Measurements from ENCODE around the gene ARGFX.
"Not testable (repeated sequence)": the region's sequence is repeated elsewhere in the genome, so short reads cannot be mapped to it uniquely, and the experiment has no call there.

Gene ARGFX

DNA sequence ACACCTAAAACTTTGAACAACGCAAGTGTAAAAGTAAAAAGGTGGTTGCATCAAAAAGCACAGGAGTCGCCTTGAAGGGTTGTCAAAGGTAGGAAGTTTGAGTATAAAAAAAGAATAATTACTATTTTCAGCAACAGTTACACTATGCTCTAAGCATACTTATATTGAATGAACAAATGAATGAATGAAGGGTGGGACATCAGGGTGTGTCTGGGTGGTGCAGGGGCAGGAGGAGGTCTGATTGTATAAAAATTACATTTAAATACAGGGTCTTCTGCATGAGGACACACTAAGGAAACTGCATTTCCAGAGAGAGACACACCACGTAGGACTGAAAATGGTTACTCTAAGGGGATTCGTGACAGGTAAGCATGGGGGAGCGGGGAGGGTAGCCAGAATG lies at the start of gene ARGFX:
ARGFX (plus strand) TSS at position 301 of the 400 bp plus-strand sequence. CDS start 2,765 bp downstream, outside the sequence.
- no peak for DNase-seq

DNA sequence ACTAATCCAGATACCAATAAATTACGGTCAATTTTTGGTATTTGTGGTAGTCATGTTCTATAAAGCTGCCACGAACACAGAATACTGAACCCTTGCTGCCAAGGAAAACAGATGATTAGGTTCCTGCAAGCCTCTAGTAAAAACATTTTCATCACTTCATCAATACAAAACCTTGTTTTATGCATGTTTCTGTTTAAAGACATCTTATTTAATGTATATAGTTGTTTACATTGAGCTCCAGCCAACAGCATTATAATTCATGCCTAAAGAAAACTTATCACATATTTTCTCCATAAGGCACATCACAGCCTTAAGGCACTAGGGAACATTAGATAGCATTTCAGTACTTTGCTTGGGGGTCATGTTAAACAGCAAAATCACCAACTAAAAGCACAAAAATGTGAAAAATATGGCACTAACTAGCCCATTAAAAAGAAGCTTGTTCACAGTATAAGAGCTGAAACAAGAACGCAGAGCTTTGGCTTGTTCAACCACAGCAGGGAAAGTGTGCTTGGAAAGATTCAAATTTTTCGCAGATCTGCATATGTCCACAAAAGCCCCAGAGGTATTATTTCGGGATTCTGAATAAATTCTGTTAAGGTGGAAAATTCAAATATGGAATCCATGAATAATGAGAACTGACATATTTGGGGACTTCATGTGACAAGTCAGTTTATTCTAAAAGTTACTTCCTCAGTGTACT lies 49.6 kb upstream of the ARGFX start:
- no peak for DNase-seq

DNA sequence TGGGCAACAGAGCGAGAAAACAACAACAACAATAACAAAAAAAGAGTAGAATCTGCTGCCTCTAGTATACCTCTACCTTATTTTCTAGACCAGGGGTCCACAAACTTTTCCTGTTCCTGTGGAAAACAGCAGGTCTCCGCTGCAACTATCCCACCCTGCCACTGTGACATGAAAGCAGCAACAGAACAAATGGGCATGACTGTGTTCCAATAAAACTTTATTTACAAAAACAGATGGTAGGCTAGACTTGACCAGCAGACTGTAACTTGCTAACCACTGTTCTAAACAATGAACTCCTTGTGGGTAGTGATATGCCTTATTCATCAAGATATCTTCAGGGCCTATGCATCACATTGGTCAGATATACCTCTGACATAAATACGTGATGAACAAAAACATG lies 47.2 kb upstream of the ARGFX start:
- no peak for DNase-seq

DNA sequence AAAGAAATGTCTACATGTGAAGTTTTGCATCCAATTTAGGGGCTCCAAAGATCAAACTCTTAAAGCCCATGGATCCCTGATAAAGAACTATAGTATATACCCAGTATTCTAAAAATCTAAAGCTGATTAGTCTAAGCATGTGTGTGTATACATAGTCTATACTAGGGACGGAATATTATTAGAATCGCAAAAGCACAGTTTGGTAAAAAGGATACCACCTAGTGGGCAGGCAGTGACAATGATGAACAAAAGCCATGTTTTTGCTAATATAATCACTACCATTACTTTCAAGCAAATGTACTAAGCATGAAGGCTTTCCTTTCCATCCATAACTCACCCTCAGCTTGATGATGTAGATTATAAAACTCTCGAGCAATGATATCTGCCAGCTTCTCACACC lies 38.4 kb upstream of the ARGFX start:
- peak in 1 of 2 donors; percentile 7 for DNase-seq

DNA sequence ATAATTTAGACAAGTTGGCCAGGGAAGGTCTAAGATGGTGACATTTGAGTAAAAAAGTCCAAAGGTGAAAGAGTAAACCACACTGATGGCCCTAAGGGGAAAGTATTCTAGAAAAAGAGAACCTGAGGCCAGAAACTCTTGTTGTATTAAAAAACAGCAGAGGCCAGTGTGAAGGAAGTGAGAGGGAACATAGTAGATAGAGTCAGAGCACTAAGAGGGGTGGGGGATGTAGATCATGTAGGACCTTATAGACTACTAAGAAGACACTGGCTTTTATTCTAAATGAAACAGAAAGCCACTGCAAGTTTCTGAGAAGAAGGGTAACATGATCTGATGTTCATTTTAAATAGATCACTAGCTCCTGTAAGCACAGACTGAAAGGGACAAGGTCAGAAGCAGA lies 36.5 kb upstream of the ARGFX start:
- no peak for DNase-seq

DNA sequence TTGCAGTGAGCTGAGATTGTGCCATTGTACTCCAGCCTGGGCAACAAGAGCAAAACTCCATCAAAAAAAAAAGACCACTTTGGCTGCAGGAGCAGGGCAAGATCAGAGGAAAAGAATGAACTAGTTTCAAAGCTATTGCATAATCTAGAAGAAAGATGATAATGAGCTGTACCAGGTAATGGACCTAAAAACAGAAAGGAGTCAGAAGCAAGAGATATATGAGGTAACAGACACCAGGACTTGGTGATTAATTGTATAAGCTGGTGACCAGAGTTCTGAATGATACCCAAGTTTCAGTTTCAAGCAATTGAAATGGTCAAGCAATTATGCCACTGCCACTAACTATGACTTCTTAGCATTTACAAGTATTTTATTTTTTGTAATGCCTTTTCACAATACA lies 24.8 kb upstream of the ARGFX start:
- DNase-seq: no peak

DNA sequence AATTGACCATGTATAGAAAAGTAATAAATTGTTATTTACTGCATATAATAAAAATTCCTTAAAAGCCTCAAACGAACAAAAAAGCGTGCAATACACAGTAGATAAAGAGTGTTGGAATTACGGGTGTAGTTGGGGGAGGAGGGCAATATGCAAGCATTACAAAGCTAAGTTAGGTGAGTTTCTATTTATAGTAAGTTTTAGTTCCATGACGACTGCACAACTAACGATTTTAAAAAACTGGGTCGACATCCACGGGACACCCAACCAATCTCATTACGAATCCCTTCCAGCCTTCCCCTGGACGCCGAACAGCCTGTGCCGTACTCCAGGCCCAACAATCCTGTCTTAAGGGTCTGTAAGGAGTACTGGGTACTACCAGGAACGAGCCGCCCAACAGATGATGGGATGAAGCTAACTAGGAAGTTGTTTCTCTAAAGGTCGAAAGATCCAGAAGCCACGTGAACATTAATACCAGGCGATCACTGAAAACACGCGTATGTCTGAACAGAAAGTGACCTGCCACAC lies 22.6 kb upstream of the ARGFX start:
- no peak for DNase-seq

DNA sequence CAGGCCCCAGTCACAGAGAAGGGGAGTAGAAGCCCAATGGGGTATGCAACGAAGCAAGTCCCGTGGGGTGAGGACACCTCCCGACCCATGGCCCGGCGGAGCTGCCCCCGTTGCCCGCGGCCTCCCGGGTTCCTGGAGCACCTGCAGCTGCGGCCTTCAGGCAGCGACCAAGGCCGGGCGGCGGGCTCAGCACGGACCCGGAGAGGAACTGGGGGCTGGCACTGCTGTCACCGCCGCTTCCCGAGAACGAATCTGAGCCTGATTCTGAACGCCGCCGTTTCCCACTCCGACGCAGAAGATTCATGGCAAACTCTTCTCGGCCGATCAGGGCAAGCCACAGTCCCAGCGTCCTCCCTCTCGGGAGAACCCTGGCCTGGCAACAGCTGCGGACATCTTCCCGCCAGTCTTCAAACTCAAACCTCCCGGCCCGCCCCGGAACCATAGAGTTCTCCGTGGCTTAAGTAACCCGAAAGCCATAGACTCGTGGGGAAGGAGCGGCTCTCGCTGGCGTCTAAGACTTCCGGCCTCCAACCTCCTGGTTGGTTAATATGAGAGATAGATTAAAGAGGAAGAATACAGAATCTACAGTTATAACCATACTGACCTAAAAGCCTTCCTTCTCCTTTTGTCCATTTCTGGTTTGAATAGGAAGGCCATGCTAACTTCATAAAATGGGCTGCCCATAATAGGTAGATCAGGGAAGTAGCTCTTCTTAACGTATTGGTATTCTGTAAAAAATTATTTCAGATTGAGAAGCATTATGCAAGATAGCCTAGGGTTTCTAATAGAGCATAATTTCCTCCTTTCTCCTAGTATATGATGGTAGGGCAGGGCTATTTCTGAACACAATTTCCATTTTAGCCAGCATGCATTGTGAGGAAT lies 21.9 kb upstream of the ARGFX start, which contains the start of gene POLQ:
POLQ (minus strand) TSS at position 415 of the 882 bp plus-strand sequence; CDS start at position 304, 111 bp downstream.
- DNase-seq: peak; percentile 90 to 92

DNA sequence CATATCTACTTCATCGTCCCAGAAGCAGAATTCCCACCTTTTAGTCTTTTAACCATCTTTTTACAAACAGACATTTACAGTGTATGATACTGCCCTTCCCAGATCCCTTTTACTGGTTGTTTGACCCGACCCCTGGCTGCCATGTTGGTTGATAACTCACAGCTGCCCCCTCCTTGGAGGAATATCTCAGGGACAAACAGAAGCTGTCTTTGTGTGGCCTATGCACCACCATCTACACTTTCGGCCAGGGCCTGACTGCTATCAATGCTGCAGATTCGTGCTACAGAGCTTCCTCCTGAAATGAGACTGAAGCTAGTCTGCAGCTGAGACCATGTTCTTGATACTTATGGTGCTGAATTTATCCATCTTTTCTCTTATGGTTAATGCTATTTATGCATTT lies 15.4 kb upstream of the ARGFX start:
- DNase-seq: no peak

DNA sequence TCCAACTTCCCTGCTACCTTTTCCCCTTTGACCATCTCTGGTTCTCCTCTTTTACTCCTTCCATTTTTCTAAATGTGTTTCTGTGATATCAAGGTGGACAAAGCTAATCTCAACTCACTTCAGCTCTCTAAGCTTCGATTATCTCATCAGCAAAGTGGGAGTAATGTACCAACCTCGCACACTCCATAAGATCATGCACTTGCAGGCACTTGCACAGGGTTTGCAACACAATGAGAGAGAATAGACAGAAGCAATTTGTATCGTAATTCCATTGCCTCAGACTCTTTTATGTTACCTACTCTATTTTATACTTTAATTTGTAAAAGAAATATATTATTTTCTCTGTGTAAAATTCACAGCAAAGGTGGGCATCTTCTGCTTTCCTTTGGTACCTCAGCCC lies 15.0 kb upstream of the ARGFX start:
- no peak for DNase-seq

DNA sequence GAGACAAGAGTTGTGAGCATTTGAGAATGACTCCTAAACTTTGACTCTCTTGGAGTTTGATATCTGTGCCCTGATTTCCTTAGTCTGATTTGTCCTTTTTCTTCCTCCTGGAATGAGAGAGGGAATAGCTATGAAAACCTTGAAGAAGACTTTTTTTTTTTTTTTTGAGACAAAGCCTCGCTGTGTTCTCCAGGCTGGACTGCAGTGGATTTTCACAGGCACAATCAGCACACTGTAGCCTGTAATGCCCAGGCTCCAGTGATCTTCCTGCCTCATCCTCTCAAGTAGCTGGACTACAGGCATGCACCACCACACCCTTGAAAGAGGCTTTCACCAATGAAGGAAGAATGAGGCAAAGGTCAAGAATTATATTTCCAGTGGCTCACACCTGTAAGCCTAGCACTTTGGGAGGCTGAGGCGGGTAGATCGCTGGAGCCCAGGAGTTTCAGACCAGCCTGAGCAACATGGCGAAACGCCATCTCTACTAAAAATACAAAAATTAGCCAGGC lies 10.3 kb upstream of the ARGFX start:
- no peak for DNase-seq

DNA sequence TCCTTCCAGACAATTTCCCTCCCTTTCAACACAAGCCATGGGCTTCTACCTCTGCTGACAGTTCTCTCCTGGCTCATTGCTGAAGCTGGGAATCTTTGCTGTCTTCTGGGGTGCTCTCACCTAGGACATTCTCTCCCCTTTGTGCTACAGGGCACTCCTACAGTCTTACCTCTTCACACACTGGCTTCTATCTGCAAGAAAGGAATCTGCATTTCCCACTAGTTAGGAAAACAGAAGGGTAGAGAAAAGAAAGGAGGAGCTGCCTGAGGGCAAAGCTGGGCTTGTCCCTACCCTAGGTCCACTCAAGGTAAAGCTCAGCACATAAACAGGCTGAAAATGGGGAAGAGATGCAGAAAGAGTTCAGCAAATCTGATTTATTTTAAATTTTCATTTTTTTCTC lies 5.6 kb upstream of the ARGFX start:
- no peak for DNase-seq

DNA sequence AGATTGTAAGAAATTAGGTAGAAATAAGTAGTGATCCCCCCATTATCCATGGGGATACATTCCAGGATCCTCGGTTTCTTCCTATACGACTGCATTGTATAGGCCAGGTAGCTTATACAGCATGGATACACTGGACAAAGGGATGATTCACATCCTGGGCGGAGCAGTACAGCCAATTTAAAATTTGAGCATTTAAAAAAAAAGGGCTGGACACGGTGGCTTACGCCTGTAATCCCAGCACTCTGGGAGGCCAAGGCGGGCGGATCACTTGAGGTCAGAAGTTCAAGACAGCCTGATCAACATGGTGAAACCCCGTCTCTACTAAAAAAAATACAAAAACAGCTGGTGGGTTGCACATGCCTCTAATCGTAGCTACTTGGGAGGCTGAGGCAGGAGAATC lies 976 bp upstream of the ARGFX start:
- no peak for DNase-seq

DNA sequence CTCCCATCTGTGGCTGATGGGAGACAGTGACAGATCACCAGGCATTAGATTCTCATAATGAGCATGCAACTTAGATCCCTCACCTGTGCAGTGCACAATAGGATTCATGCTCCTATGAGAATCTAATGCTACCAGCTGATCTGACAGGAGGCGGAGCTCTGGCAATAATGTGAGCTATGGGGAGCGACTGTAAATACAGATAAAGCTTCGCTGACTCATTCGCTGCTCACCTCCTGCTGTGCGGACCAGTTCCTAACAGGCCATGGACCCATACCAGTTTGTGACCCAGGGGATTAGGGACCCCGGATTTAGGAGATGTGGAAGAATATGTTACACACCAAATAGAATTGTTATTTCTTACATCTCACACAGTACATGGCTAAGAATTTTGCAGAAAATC lies 6.7 kb downstream of the ARGFX start:
- DNase-seq: no peak

DNA sequence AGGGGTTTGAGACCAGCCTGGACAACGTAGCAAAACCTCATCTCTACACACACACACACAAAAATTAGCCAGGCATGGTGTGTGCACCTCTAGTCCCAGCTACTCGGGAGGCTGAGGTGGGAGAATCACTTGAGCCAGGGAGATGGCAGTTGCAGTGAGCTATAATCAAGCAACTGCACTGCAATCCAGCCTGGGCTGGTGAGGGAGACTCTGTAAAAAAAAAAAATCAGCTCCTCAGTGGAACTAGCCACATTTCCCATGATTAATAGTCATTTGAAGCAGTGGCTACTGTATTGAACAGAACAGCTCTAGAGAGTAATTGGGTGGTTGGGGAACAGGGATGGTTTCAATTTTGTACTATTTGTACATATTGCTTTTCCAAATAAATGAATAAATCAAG lies 13.9 kb downstream of the ARGFX start:
- no peak for DNase-seq

DNA sequence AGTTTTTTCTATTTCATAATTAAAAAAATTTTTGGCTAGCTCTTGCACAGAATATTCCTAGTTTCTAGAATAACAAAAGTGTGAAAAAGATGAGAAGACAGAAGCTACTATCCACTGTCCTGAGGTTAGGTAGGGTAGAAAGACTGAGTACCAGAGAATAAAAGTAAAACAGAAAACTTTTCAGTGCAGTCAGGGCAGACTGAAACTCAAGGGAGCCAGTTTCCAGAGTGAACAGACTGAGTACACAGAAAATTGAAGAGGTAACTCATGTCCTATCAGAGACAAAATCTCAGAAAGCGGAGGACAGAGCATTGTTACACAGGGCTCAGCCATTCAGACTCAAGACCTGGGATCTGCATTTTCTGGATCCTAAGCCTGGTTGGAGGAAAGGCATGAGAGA lies 16.7 kb downstream of the ARGFX start:
- DNase-seq: no peak

DNA sequence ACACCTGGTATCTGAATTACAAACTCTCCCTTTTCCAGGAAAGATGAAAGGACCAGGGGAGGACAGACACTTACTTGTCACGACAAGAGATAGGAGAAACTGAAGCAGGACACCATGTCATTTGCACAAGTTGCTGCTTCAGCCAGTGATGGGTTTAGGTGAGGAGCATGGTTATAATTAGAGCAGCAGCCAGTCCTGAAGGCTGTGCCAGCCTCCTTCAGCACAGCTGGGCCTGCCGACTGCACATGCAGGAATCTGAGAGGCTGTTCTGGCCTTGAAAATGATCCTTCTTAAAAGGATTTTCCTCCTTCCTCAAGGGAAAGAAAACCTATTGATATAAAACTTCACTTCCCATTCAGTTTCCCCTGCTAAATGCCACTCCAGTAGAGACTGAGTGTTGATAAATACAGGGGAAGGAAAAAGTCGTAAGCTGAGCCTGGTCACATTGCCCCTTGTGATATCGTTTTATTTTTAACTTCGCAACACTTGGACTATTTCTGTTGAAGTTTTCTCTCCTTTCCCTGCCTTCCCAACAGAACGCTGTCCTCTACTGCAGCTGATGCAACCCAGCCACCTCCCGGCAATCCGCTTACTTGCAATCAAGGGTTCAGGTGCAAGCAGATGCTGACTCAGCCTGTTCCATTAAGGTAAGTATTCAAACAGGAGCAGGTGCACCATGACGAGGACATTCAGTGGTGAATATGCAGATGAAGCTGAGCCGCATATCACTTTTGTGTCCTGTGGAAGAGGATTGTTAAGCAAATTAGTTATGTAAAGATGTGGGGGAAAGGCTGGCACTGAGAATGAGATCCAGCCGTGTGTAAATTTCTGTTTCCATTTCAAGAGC lies 25.3 kb downstream of the ARGFX start, which contains the start of gene FBXO40:
FBXO40 (plus strand) TSS at position 524 of the 847 bp plus-strand sequence. CDS start 27,197 bp downstream, outside the sequence.
- no peak for DNase-seq

DNA sequence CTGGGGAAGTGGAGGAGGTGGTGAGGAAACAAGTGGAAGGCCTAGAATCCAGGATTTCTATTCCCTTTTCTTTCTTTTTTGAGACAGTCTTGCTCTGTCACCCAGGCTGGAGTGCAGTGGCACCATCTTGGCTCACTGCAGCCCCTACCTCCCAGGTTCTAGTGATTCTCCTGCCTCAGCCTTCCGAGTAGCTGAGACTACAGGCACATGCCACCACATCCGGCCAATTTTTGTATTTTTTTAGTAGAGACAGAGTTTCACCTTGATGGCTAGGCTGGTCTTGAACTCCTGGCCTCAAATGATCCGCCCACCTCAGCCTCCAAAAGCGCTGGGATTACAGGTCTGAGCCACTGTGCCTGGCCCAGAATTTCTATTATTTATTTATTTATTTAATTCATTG lies 26.1 kb downstream of the ARGFX start:
- DNase-seq: not testable (repeated sequence)

DNA sequence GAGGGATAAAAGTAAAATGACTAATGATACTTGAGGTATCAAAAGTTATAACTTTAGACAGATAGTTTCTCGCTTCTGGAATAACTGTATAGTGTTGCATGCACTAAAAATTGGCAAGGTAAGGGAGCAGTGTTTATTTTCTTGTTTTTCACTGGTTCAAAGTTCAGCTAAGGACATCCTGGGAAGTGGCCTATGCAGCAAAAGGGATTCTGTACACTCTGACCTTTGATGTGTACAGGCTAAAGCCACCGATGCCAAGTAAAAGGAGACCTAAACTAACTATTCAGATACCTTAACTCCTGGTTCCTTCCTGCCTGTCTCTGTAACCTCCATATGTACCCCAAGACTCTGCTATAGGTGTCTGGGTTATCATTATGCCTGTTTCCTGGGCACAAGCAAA lies 27.1 kb downstream of the ARGFX start:
- no peak for DNase-seq

DNA sequence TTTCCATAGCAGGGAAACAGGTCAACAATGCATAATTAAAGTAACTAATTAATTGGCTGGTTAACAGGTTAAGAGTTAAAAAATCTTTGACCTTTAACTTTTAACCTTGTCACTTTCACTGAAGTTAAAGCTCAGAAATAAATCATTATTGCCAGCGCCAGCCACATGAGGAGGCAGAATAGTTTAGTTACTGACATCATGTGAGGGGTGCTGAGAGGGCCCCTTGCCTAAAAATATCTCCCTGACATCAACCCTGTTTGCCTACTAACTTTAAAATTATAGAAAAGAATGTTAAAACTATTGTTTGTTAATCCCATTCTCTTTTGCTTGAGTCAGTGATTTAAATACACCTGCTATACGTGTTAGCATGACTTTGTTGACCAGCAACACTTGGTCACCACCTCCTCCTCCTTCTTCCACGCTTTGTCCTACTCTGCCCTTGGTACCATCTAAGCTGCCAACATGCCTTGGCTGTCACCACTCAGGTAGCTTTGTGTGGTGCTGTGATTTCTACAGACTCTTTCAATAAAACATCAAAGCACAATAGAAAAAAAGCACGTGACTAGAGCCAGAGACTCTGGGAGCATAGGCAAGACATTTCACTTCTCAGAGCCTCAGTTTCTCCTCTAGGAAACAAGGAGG lies 28.1 kb downstream of the ARGFX start:
- no peak for DNase-seq

DNA sequence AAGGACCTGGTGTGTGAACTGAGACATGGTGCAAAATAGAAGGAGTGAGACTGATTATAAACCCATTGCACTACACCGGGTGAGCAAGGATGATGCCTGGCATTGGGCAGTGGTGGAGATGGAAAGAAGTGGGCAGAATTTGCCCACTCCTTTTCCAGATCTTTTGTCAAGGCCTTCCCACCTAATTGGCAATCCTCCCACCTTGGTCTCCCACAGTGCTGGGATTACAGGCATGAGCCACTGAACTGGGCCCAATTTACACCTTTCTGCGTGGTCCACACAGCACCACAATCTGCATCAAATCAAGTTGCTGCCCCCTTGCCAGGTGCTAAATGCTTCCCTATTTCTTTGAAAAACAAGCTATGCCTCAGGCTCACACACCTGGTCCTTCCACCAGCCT lies 30.8 kb downstream of the ARGFX start:
- no peak for DNase-seq

DNA sequence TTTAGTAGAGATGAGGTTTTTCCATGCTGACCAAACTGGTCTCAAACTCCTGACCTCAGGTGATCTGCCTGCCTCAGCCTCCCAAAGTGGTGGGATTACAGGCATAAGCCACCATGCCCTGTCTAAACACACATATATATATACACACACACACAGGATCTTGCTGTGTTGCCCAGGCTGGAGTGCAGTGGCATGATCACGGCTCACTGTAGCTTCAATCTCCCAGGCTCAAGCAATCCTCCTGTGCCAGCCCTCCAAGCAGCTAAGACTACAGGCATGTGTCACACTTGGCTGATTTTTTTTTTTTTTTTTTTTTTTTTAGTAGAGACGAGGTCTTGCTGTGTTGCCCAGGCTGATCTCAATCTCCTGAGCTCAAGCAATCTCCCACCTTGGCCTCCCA lies 32.2 kb downstream of the ARGFX start:
- not testable (repeated sequence) for DNase-seq
